ENCODE measurements around the gene RIN3.

RIN3 gene

GRCh38 chr14:92578511-92578910 lies 64.9 kb downstream of the RIN3 start:
- peaks cover 6% of the 10 kb centered on the region for H3K4me1 ChIP-seq (ENCODE audit: control insufficient read depth, insufficient read depth, low read length)
- no peaks in the 10 kb centered on the region for H3K27me3 ChIP-seq (ENCODE audit: control insufficient read depth, insufficient read depth, low read length)
- no peak overlapping the region for H3K4me3 ChIP-seq (ENCODE audit: low read depth, low read length)
- no peak overlapping the region for H3K9ac ChIP-seq (ENCODE audit: low read depth, low read length)
- H3K36me3 ChIP-seq (ENCODE audit: control insufficient read depth, insufficient read depth, low read length) = no peaks in the 10 kb centered on the region
- no peaks in the 10 kb centered on the region for H3K9me3 ChIP-seq (ENCODE audit: control insufficient read depth, insufficient read depth, low read length)

- H3K27me3 ChIP-seq (ENCODE audit: control insufficient read depth, insufficient read depth, low read length) = no peaks in the 10 kb centered on the region
- H3K9me3 ChIP-seq (ENCODE audit: control insufficient read depth, insufficient read depth, low read length) = no peaks in the 10 kb centered on the region
- H3K4me1 ChIP-seq (ENCODE audit: control insufficient read depth, insufficient read depth, low read length) = peaks cover 2% of the 10 kb centered on the region
- no peak overlapping the region for H3K4me3 ChIP-seq (ENCODE audit: low read depth, low read length)
- no peaks in the 10 kb centered on the region for H3K36me3 ChIP-seq (ENCODE audit: control insufficient read depth, insufficient read depth, low read length)
- H3K9ac ChIP-seq (ENCODE audit: low read depth, low read length) = no peak overlapping the region
Observed at GRCh38 chr14:92579244-92579936, 65.8 kb downstream of the RIN3 start.

- Histone ChIP-seq H3K27me3 (ENCODE audit: control insufficient read depth, insufficient read depth, low read length) (no peaks in the 10 kb centered on the region), H3K4me3 (ENCODE audit: low read depth, low read length) (no peak overlapping the region), H3K9me3 (ENCODE audit: control insufficient read depth, insufficient read depth, low read length) (no peaks in the 10 kb centered on the region), H3K36me3 (ENCODE audit: control insufficient read depth, insufficient read depth, low read length) (no peaks in the 10 kb centered on the region), H3K9ac (ENCODE audit: low read depth, low read length) (no peak overlapping the region), H3K4me1 (ENCODE audit: control insufficient read depth, insufficient read depth, low read length) (no peaks in the 10 kb centered on the region)
Observed at GRCh38 chr14:92581206-92581605, 67.6 kb downstream of the RIN3 start.

- no peaks in the 10 kb centered on the region for H3K9me3 ChIP-seq (ENCODE audit: control insufficient read depth, insufficient read depth, low read length)
- no peak overlapping the region for H3K4me3 ChIP-seq (ENCODE audit: low read depth, low read length)
- no peaks in the 10 kb centered on the region for H3K4me1 ChIP-seq (ENCODE audit: control insufficient read depth, insufficient read depth, low read length)
- H3K9ac ChIP-seq (ENCODE audit: low read depth, low read length) = no peak overlapping the region
- no peaks in the 10 kb centered on the region for H3K27me3 ChIP-seq (ENCODE audit: control insufficient read depth, insufficient read depth, low read length)
- no peaks in the 10 kb centered on the region for H3K36me3 ChIP-seq (ENCODE audit: control insufficient read depth, insufficient read depth, low read length)
Observed at GRCh38 chr14:92581966-92582566, 68.5 kb downstream of the RIN3 start.

- no peaks in the 10 kb centered on the region for H3K36me3 ChIP-seq (ENCODE audit: control insufficient read depth, insufficient read depth, low read length)
- no peaks in the 10 kb centered on the region for H3K27me3 ChIP-seq (ENCODE audit: control insufficient read depth, insufficient read depth, low read length)
- no peaks in the 10 kb centered on the region for H3K9me3 ChIP-seq (ENCODE audit: control insufficient read depth, insufficient read depth, low read length)
- no peak overlapping the region for H3K9ac ChIP-seq (ENCODE audit: low read depth, low read length)
- H3K4me3 ChIP-seq (ENCODE audit: low read depth, low read length) = no peak overlapping the region
- no peaks in the 10 kb centered on the region for H3K4me1 ChIP-seq (ENCODE audit: control insufficient read depth, insufficient read depth, low read length)
Observed at GRCh38 chr14:92582706-92583452, 69.3 kb downstream of the RIN3 start.

- Histone ChIP-seq H3K9ac (ENCODE audit: low read depth, low read length) (no peak overlapping the region), H3K4me1 (ENCODE audit: control insufficient read depth, insufficient read depth, low read length) (no peaks in the 10 kb centered on the region), H3K27me3 (ENCODE audit: control insufficient read depth, insufficient read depth, low read length) (no peaks in the 10 kb centered on the region), H3K9me3 (ENCODE audit: control insufficient read depth, insufficient read depth, low read length) (no peaks in the 10 kb centered on the region), H3K4me3 (ENCODE audit: low read depth, low read length) (no peak overlapping the region), H3K36me3 (ENCODE audit: control insufficient read depth, insufficient read depth, low read length) (no peaks in the 10 kb centered on the region)
Observed at GRCh38 chr14:92584220-92584619, 70.6 kb downstream of the RIN3 start.

- no peak overlapping the region for H3K4me3 ChIP-seq (ENCODE audit: low read depth, low read length)
- no peaks in the 10 kb centered on the region for H3K4me1 ChIP-seq (ENCODE audit: control insufficient read depth, insufficient read depth, low read length)
- H3K36me3 ChIP-seq (ENCODE audit: control insufficient read depth, insufficient read depth, low read length) = no peaks in the 10 kb centered on the region
- no peak overlapping the region for H3K9ac ChIP-seq (ENCODE audit: low read depth, low read length)
- H3K9me3 ChIP-seq (ENCODE audit: control insufficient read depth, insufficient read depth, low read length) = no peaks in the 10 kb centered on the region
- H3K27me3 ChIP-seq (ENCODE audit: control insufficient read depth, insufficient read depth, low read length) = no peaks in the 10 kb centered on the region
Observed at GRCh38 chr14:92584816-92585215, 71.2 kb downstream of the RIN3 start.

- H3K36me3 ChIP-seq (ENCODE audit: control insufficient read depth, insufficient read depth, low read length) = no peaks in the 10 kb centered on the region
- no peaks in the 10 kb centered on the region for H3K9me3 ChIP-seq (ENCODE audit: control insufficient read depth, insufficient read depth, low read length)
- H3K9ac ChIP-seq (ENCODE audit: low read depth, low read length) = no peak overlapping the region
- no peaks in the 10 kb centered on the region for H3K4me1 ChIP-seq (ENCODE audit: control insufficient read depth, insufficient read depth, low read length)
- no peak overlapping the region for H3K4me3 ChIP-seq (ENCODE audit: low read depth, low read length)
- no peaks in the 10 kb centered on the region for H3K27me3 ChIP-seq (ENCODE audit: control insufficient read depth, insufficient read depth, low read length)
Observed at GRCh38 chr14:92585981-92586937, 72.7 kb downstream of the RIN3 start.

- H3K4me3 ChIP-seq (ENCODE audit: low read depth, low read length) = no peak overlapping the region
- H3K9ac ChIP-seq (ENCODE audit: low read depth, low read length) = no peak overlapping the region
- no peaks in the 10 kb centered on the region for H3K36me3 ChIP-seq (ENCODE audit: control insufficient read depth, insufficient read depth, low read length)
- no peaks in the 10 kb centered on the region for H3K9me3 ChIP-seq (ENCODE audit: control insufficient read depth, insufficient read depth, low read length)
- H3K27me3 ChIP-seq (ENCODE audit: control insufficient read depth, insufficient read depth, low read length) = no peaks in the 10 kb centered on the region
- H3K4me1 ChIP-seq (ENCODE audit: control insufficient read depth, insufficient read depth, low read length) = no peaks in the 10 kb centered on the region
Observed at GRCh38 chr14:92586963-92587699, 73.5 kb downstream of the RIN3 start.

GRCh38 chr14:92587700-92588085 lies 74.1 kb downstream of the RIN3 start:
- Histone ChIP-seq H3K36me3 (ENCODE audit: control insufficient read depth, insufficient read depth, low read length) (no peaks in the 10 kb centered on the region), H3K9ac (ENCODE audit: low read depth, low read length) (no peak overlapping the region), H3K27me3 (ENCODE audit: control insufficient read depth, insufficient read depth, low read length) (no peaks in the 10 kb centered on the region), H3K4me3 (ENCODE audit: low read depth, low read length) (no peak overlapping the region), H3K9me3 (ENCODE audit: control insufficient read depth, insufficient read depth, low read length) (no peaks in the 10 kb centered on the region), H3K4me1 (ENCODE audit: control insufficient read depth, insufficient read depth, low read length) (no peaks in the 10 kb centered on the region)

Data from iPS-15b (cell line).